GM19468 (cell line): Measurements from ENCODE around the gene KCTD1.

ENCODE experiments used
- ATAC-seq: cut with Tn5 transposase; IDR thresholded peaks from one replicate; pipeline ENCODE4 v1.9.1; 2021; ENCODE audit warnings: mild to moderate bottlenecking, moderate library complexity, moderate number of reproducible peaks; ENCODE audit not compliant: unreplicated experiment; ENCODE audit errors: extremely low read depth

Gene KCTD1

GRCh38 chr18:26550998-26551694, 2.8 kb upstream of the KCTD1 start:
- no peak for ATAC-seq

GRCh38 chr18:26549263-26550094, 1.1 kb upstream of the KCTD1 start:
- no peak for ATAC-seq

- peak; percentile 51 for ATAC-seq
Measured at GRCh38 chr18:26547646-26548414, 523 bp downstream of the KCTD1 start.

- ATAC-seq, result no peak
Measured at GRCh38 chr18:26546875-26547645, 1.3 kb downstream of the KCTD1 start.

GRCh38 chr18:26546170-26546874, 2.0 kb downstream of the KCTD1 start:
- ATAC-seq, result no peak

GRCh38 chr18:26545335-26546123, 2.8 kb downstream of the KCTD1 start:
- ATAC-seq, result no peak

GRCh38 chr18:26544451-26544850, 3.9 kb downstream of the KCTD1 start:
- ATAC-seq, result no peak

GRCh38 chr18:26543373-26543772, 5.0 kb downstream of the KCTD1 start:
- no peak for ATAC-seq

GRCh38 chr18:26540043-26540628, 8.2 kb downstream of the KCTD1 start:
- no peak for ATAC-seq

GRCh38 chr18:26538524-26538923, 9.8 kb downstream of the KCTD1 start:
- no peak for ATAC-seq

- no peak for ATAC-seq
Measured at GRCh38 chr18:26536664-26537063, 11.7 kb downstream of the KCTD1 start.

- no peak for ATAC-seq
Measured at GRCh38 chr18:26536032-26536431, 12.3 kb downstream of the KCTD1 start.

GRCh38 chr18:26535630-26536029, 12.7 kb downstream of the KCTD1 start:
- no peak for ATAC-seq

GRCh38 chr18:26532367-26533340, 15.7 kb downstream of the KCTD1 start:
- no peak for ATAC-seq

GRCh38 chr18:26531605-26532298, 16.6 kb downstream of the KCTD1 start:
- no peak for ATAC-seq

GRCh38 chr18:26526966-26527234, 21.5 kb downstream of the KCTD1 start:
- ATAC-seq, result no peak
